IMR-90 (cell line): ENCODE data around the gene GON7. TPM values are rescaled to one million over a fixed set of nuclear protein-coding genes. Genes with fewer than 3 reads are reported as not detected.

Experiments used
- ATAC-seq: fragments of 200-7000 bp; cut with Tn5 transposase; 2 replicates; pipeline ENCODE4 v1.9.1; 2020; ENCODE audit warnings: low read depth, mild to moderate bottlenecking, moderate library complexity
- BruUV-seq: library from RNA; stranded (reverse); fragments of 400-500 nt; replicated peaks from 2 replicates; lab custom pipeline; 2021; lab: Mats Ljungman, UMichigan
- CTCF ChIA-PET: fragments of 300-600 bp; formaldehyde crosslinking; extraction: SDS; loops from one replicate; lab custom pipeline; 2021; ENCODE audit warnings: antibody characterized with exemption; lab: Yijun Ruan, JAX
- POLR2A ChIA-PET: fragments of 300-600 bp; sonication (Branson Sonifier 250); formaldehyde crosslinking; loops from one replicate; lab custom pipeline; 2022; ENCODE audit warnings: antibody characterized with exemption; ENCODE audit not compliant: unreplicated experiment; lab: Charles Lee
- DNase-seq: peaks from one replicate; pipeline ENCODE4 v3.0.0; 2013
- H2AFZ ChIP-seq: replicated peaks from 2 replicates; pipeline ENCODE3; 2013; ENCODE audit warnings: low read length, mild to moderate bottlenecking; ENCODE audit not compliant: poor library complexity
- H2AK5ac ChIP-seq: 2 replicates; pipeline ENCODE4 v1.6.1; 2013; ENCODE audit warnings: low read depth, low read length, inconsistent platforms
- H2AK9ac ChIP-seq: replicated peaks from 2 replicates; pipeline ENCODE3; 2013; ENCODE audit warnings: mild to moderate bottlenecking, low read depth, low read length, moderate library complexity; ENCODE audit not compliant: poor library complexity
- H2BK120ac ChIP-seq: 2 replicates; pipeline ENCODE4 v1.6.1; 2013; ENCODE audit warnings: low read depth, low read length, inconsistent platforms
- H2BK15ac ChIP-seq: 3 replicates; pipeline ENCODE4 v1.6.1; 2013; ENCODE audit warnings: low read depth, low read length, inconsistent platforms
- H2BK20ac ChIP-seq: 2 replicates; pipeline ENCODE4 v1.6.1; 2013; ENCODE audit warnings: low read depth, mild to moderate bottlenecking, inconsistent platforms, low read length, moderate library complexity
- H2BK5ac ChIP-seq: 2 replicates; pipeline ENCODE4 v1.6.1; 2013; ENCODE audit warnings: mild to moderate bottlenecking, low read depth, low read length, inconsistent platforms; ENCODE audit not compliant: poor library complexity, severe bottlenecking
- H3K14ac ChIP-seq: replicated peaks from 2 replicates; pipeline ENCODE4 v1.6.1; 2013; ENCODE audit warnings: low read depth, low read length, inconsistent platforms
- H3K18ac ChIP-seq: 2 replicates; pipeline ENCODE4 v1.6.1; 2013; ENCODE audit warnings: low read depth, low read length, control low read depth
- H3K23ac ChIP-seq: 2 replicates; pipeline ENCODE4 v1.6.1; 2013; ENCODE audit warnings: low read depth, low read length, inconsistent platforms
- H3K27ac ChIP-seq: 2 replicates; pipeline ENCODE4 v1.5.1; 2013; ENCODE audit warnings: mild to moderate bottlenecking, control low read depth, low read length; ENCODE audit not compliant: insufficient read depth
- H3K27me3 ChIP-seq: 2 replicates; pipeline ENCODE4 v1.6.1; 2013; ENCODE audit warnings: low read length; ENCODE audit not compliant: control insufficient read depth, insufficient read depth
- H3K36me3 ChIP-seq: 2 replicates; pipeline ENCODE4 v1.6.1; 2013; ENCODE audit warnings: low read length, mixed read lengths; ENCODE audit not compliant: control insufficient read depth, insufficient read depth
- H3K4ac ChIP-seq: 2 replicates; pipeline ENCODE4 v1.6.1; 2013; ENCODE audit warnings: low read depth, low read length, inconsistent platforms
- H3K4me1 ChIP-seq: 2 replicates; pipeline ENCODE4 v1.6.1; 2013; ENCODE audit warnings: low read length, mixed read lengths; ENCODE audit not compliant: control insufficient read depth, insufficient read depth
- H3K4me2 ChIP-seq: 2 replicates; pipeline ENCODE4 v1.6.1; 2013; ENCODE audit warnings: low read depth, mild to moderate bottlenecking, control low read depth, low read length, moderate library complexity
- H3K4me3 ChIP-seq: 2 replicates; pipeline ENCODE4 v1.5.1; 2013; ENCODE audit warnings: low read depth, mild to moderate bottlenecking, control low read depth, low read length, moderate library complexity; ENCODE audit not compliant: insufficient read depth
- H3K56ac ChIP-seq: 2 replicates; pipeline ENCODE4 v1.6.1; 2013; ENCODE audit warnings: low read length, inconsistent platforms; ENCODE audit not compliant: insufficient read depth; ENCODE audit errors: extremely low read depth
- H3K79me1 ChIP-seq, 2 experiments: 2 replicates each; pipeline ENCODE4 v1.6.1; 2013; ENCODE audit warnings: low read length in 2 of 2, inconsistent platforms in 1 of 2, low read depth in 1 of 2
- H3K9ac ChIP-seq: 2 replicates; pipeline ENCODE4 v1.6.1; 2013; ENCODE audit warnings: low read depth, low read length, control low read depth
- H3K9me1 ChIP-seq: 2 replicates; pipeline ENCODE4 v1.6.1; 2013; ENCODE audit warnings: low read length, inconsistent platforms; ENCODE audit not compliant: insufficient read depth
- H3K9me3 ChIP-seq: 2 replicates; pipeline ENCODE4 v1.6.1; 2013; ENCODE audit warnings: low read length; ENCODE audit not compliant: control insufficient read depth, insufficient read depth
- H4K20me1 ChIP-seq: 2 replicates; pipeline ENCODE4 v1.6.1; 2013; ENCODE audit warnings: low read length, inconsistent platforms; ENCODE audit not compliant: insufficient read depth
- H4K5ac ChIP-seq: 2 replicates; pipeline ENCODE4 v1.6.1; 2013; ENCODE audit warnings: mild to moderate bottlenecking, low read depth, low read length, control low read depth
- H4K8ac ChIP-seq, 2 experiments: 2 replicates each; pipeline ENCODE4 v1.6.1; 2013; ENCODE audit warnings: low read depth in 2 of 2, low read length in 2 of 2, control low read depth in 1 of 2, inconsistent platforms in 1 of 2
- H4K91ac ChIP-seq: 2 replicates; pipeline ENCODE4 v1.6.1; 2013; ENCODE audit warnings: low read depth, low read length, inconsistent platforms; ENCODE audit not compliant: insufficient read depth
- BHLHE40 ChIP-seq: fragments of 150-350 bp; IDR thresholded peaks from 2 replicates; pipeline ENCODE4 v1.6.1; 2016; ENCODE audit warnings: mild to moderate bottlenecking, low read depth, low read length
- CEBPB ChIP-seq: IDR thresholded peaks from 2 replicates; pipeline ENCODE4 v1.6.1; 2012; ENCODE audit warnings: low read depth, low read length, improper control_type of control experiment
- ELK1 ChIP-seq: fragments of 150-350 bp; IDR thresholded peaks from 2 replicates; pipeline ENCODE4 v1.6.1; 2016; ENCODE audit warnings: low read depth, mild to moderate bottlenecking, low read length, moderate library complexity, borderline replicate concordance
- FOS ChIP-seq: fragments of 150-350 bp; IDR thresholded peaks from 2 replicates; pipeline ENCODE4 v1.6.1; 2016; ENCODE audit warnings: low read depth, low read length
- MAFK ChIP-seq: IDR thresholded peaks from 2 replicates; pipeline ENCODE4 v1.6.1; 2012; ENCODE audit warnings: low read depth, low read length, improper control_type of control experiment
- MAZ ChIP-seq: IDR thresholded peaks from 2 replicates; pipeline ENCODE4 v1.6.1; 2012; ENCODE audit warnings: low read depth, mild to moderate bottlenecking, low read length, improper control_type of control experiment, moderate library complexity, borderline replicate concordance
- MXI1 ChIP-seq: IDR thresholded peaks from 2 replicates; pipeline ENCODE4 v1.6.1; 2012; ENCODE audit warnings: low read depth, mild to moderate bottlenecking, low read length, moderate library complexity, borderline replicate concordance
- POLR2A ChIP-seq: IDR thresholded peaks from 2 replicates; pipeline ENCODE4 v1.6.1; 2012; ENCODE audit warnings: mild to moderate bottlenecking, low read depth, low read length
- RAD21 ChIP-seq: IDR thresholded peaks from 2 replicates; pipeline ENCODE4 v1.6.1; 2012; ENCODE audit warnings: low read length, improper control_type of control experiment
- RCOR1 ChIP-seq: IDR thresholded peaks from 2 replicates; pipeline ENCODE4 v1.6.1; 2012; ENCODE audit warnings: mild to moderate bottlenecking, low read length, improper control_type of control experiment; ENCODE audit not compliant: insufficient replicate concordance
- RFX5 ChIP-seq: IDR thresholded peaks from 2 replicates; pipeline ENCODE4 v1.8.0; 2012; ENCODE audit warnings: low read depth, mild to moderate bottlenecking, low read length, moderate library complexity
- SMC3 ChIP-seq: fragments of 150-350 bp; IDR thresholded peaks from 2 replicates; pipeline ENCODE4 v1.6.1; 2016; ENCODE audit warnings: low read depth, mild to moderate bottlenecking, antibody characterized with exemption, low read length, moderate library complexity
- USF2 ChIP-seq: fragments of 150-350 bp; IDR thresholded peaks from 2 replicates; pipeline ENCODE4 v1.6.1; 2017; ENCODE audit warnings: mild to moderate bottlenecking, antibody characterized with exemption, low read length, low read depth
- WGBS, 2 experiments: methylation state at CpG; one replicate each; pipeline versions ENCODE4 v1.1.5 to v1.1.7; 2013; ENCODE audit warnings: missing lambda C conversion rate in 2 of 2; ENCODE audit not compliant: insufficient read length in 1 of 2; ENCODE audit errors: extremely low coverage in 2 of 2; 5-methylcytosine and 5-hydroxymethylcytosine counted together
- dilution Hi-C: fragments of 300-500 bp; cut with HindIII; formaldehyde crosslinking; loops from one replicate; pipeline ENCODE4 v1.14.3; 2018; ENCODE audit warnings: low sequenced_read_pairs; ENCODE audit not compliant: unreplicated experiment
- in situ Hi-C: fragments of 300-500 bp; cut with MboI; formaldehyde crosslinking; loops from 3 replicates; pipeline ENCODE4 v1.14.3; 2019; ENCODE audit warnings: low sequenced_read_pairs, inconsistent platforms, mixed read lengths
- intact Hi-C: fragments of 100-400 bp; cut with micrococcal nuclease; formaldehyde crosslinking; loops from 2 replicates; pipeline ENCODE4 v1.10.0; 2022
- polyA plus RNA-seq, 3 experiments: library from polyadenylated mRNA; depleted of rRNA; stranded (reverse); fragments of >200 nt; gene quantifications; 2 replicates each; pipeline ENCODE4 v1.2.3, GENCODE V29; 2012; ENCODE audit warnings: low replicate concordance in 1 of 3
- total RNA-seq: library from RNA; depleted of rRNA; stranded (reverse); fragments of >200 nt; gene quantifications from 2 replicates; pipeline ENCODE4 v1.2.3, GENCODE V29; 2012

GON7 gene
- total and polyA plus RNA-seq, 2 of the 4 experiments (the other 2 are of a cell fraction), result 4.3 to 7.8 TPM

GRCh38 chr14:93207468-93208308, 823 bp upstream of the GON7 start:
- no peak overlapping the region for H4K91ac ChIP-seq
- peaks cover 2% of the 10 kb centered on the region; the same call in 1 of the 2 replicates for H3K4me1 ChIP-seq
- H3K9me1 ChIP-seq, result no peaks in the 10 kb centered on the region; the same call in 1 of the 2 replicates
- no peak overlapping the region for H2BK15ac ChIP-seq
- H2BK120ac ChIP-seq, result peak overlapping the region; percentile 6; the same call in 1 of the 2 replicates
- H2BK20ac ChIP-seq, result no peak overlapping the region
- H3K9ac ChIP-seq, result peak overlapping the region; percentile 47
- H3K79me1 ChIP-seq, result peaks cover 13 to 34% of the 10 kb centered on the region in 2 experiments
- peak overlapping the region; percentile 37 for H2BK5ac ChIP-seq
- intact Hi-C loops (loop anchor here (1.0 kb wide), 4 partner anchors 126 to 686 kb away; partner anchors contain the start of gene BTBD7), dilution Hi-C loops (no loop called here), in situ Hi-C loops (no loop called here)
- peak overlapping the region; percentile 88 for H3K4me3 ChIP-seq
- H2AK5ac ChIP-seq, result no peak overlapping the region
- peak overlapping the region; percentile 86 for H3K4me2 ChIP-seq
- H4K8ac ChIP-seq, result peak overlapping the region in 1 of 2 experiments; percentile 10; a peak in 2 of 4 replicates
- no peak overlapping the region for H4K5ac ChIP-seq
- no peaks in the 10 kb centered on the region for H4K20me1 ChIP-seq
- H3K9me3 ChIP-seq, result no peaks in the 10 kb centered on the region
- no peak overlapping the region; the same call in 1 of the 2 replicates for H3K4ac ChIP-seq
- H3K27me3 ChIP-seq, result no peaks in the 10 kb centered on the region
- H3K27ac ChIP-seq, result peak overlapping the region; percentile 38; the same call in 1 of the 2 replicates
- DNase-seq (peak; percentile 64), ATAC-seq (peak; percentile 76)
- peaks cover 2% of the 10 kb centered on the region; the same call in 1 of the 2 replicates for H3K36me3 ChIP-seq
- ChIA-PET POLR2A (no interaction called here), CTCF (interaction anchor here (0.6 to 1.7 kb wide), 6 partner anchors 18 to 337 kb away, joined by 3 to 5 read pairs (median 3); no protein-coding TSS in a partner anchor)
- H3K23ac ChIP-seq, result peak overlapping the region; percentile 28; the same call in 1 of the 2 replicates
- peak overlapping the region; percentile 92 for H2AK9ac ChIP-seq
- no peak overlapping the region; the same call in 1 of the 2 replicates for H3K14ac ChIP-seq
- 0% methylated on average over 7 of the region's 23 CpGs; no CpG with 5 or more reads in 1 of the 2 experiments for WGBS, 2 experiments
- no peak overlapping the region for H3K18ac ChIP-seq
- BruUV-seq, result no TSS peak
- H2AFZ ChIP-seq, result peak overlapping the region; percentile 100
- peak overlapping the region; percentile 44 for H3K56ac ChIP-seq
- no peak for TF ChIP-seq CEBPB
- TF ChIP-seq RCOR1, result peak; percentile 47
- TF ChIP-seq RFX5, result no peak
- TF ChIP-seq MXI1, result no peak; the same call in 1 of the 2 replicates
- peak; percentile 13; the same call in 1 of the 2 replicates for TF ChIP-seq MAZ
- no peak for TF ChIP-seq ELK1
- TF ChIP-seq RAD21, result peak; percentile 55
- TF ChIP-seq SMC3, result peak; percentile 47
- TF ChIP-seq FOS, result 0 out of 2 replicates have a peak, but pooled peaks have one; percentile 45
- TF ChIP-seq USF2, result no peak
- TF ChIP-seq BHLHE40, result no peak
- no peak for TF ChIP-seq MAFK
- no peak for TF ChIP-seq POLR2A
